Thyroid gland (tissue), 4 donors: Measurements from ENCODE around the gene CPPED1.

Experiments used
- POLR2A ChIP-seq, 2 donors: fragments of 450-650 bp; IDR thresholded peaks; one replicate each; pipeline ENCODE4 v1.6.1; 2017; ENCODE audit warnings: antibody characterized with exemption in 2 of 2, mild to moderate bottlenecking in 2 of 2, moderate library complexity in 1 of 2
- TF ChIP-seq, protein P1 (sequence below), 6 experiments: fragments of 200-600 bp in 3 of 6; fragments of 450-650 bp in 3 of 6; sonication (generic) in 3 of 6; IDR thresholded peaks; one replicate each; pipeline ENCODE4 v1.5.1; 2016 to 2019; ENCODE audit warnings: antibody characterized with exemption in 6 of 6, mild to moderate bottlenecking in 2 of 6, inconsistent platforms in 1 of 6, moderate library complexity in 1 of 6

DNA sequence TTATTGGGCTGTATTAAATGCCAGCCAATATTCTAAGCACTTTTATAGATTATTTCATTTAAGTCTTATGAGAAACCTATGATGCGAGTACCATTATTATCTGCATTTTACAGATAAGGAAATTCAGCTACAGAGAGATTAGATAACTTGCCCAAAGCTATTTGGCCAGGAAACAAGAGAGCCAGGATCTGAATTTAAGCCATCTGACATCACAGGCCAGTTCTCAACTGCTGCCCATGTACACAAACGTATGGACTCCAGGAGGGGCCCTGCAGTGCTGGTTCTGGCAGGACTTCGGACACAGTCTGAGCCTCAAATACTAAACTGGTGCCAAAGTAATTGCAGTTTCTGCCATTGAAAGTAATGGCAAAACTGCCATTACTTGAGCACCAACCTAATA is 40.2 kb downstream of the CPPED1 start:
- TF ChIP-seq, protein P1, sequence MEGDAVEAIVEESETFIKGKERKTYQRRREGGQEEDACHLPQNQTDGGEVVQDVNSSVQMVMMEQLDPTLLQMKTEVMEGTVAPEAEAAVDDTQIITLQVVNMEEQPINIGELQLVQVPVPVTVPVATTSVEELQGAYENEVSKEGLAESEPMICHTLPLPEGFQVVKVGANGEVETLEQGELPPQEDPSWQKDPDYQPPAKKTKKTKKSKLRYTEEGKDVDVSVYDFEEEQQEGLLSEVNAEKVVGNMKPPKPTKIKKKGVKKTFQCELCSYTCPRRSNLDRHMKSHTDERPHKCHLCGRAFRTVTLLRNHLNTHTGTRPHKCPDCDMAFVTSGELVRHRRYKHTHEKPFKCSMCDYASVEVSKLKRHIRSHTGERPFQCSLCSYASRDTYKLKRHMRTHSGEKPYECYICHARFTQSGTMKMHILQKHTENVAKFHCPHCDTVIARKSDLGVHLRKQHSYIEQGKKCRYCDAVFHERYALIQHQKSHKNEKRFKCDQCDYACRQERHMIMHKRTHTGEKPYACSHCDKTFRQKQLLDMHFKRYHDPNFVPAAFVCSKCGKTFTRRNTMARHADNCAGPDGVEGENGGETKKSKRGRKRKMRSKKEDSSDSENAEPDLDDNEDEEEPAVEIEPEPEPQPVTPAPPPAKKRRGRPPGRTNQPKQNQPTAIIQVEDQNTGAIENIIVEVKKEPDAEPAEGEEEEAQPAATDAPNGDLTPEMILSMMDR (IDR thresholded peaks at IDR 0.05), result no peak
- TF ChIP-seq POLR2A (IDR thresholded peaks at IDR 0.05), result no peak
